ENCODE data around the gene PLK3.
"Not testable (repeated sequence)": the region's sequence is repeated elsewhere in the genome, so short reads cannot be mapped to it uniquely, and the experiment has no call there.

The PLK3 gene

DNA sequence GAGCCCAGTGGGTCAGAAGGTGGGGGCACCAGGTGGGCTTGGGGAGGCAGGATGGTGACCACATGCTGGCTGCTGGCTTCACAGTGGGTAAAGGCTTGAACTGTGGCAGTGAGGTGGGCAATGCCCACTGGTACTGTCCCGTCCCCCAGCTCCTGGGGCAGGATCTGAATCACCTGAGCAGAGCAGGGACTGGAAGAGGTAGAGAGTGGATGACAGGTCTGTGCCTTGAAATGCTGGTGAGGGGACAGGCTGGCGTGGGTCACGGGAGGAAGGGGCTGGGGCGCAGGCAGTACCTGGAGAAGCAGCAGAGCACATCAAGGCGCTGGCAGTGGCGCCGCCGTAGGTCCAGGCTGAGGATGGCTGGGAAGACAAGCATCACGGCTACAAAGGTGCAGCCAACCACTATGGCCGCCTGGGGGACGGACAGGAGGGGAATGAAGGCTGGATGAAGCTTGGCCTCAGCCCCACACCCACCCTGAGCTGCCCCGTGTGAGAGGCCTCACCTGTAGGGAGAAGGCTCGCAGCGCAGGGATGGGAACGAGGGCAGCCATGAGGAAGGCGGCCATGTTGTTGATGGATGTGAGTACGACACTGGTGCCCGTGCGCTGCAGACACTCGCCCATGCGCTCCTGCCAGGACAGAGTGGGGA is 27.9 kb downstream of the PLK3 start:
- DNase-seq (ENCODE audit: low read depth, low spot score) = no peak

GRCh38 chr1:44828841-44829440 is 28.8 kb downstream of the PLK3 start:
- no peak for DNase-seq (ENCODE audit: low read depth, low spot score)

- no peak for DNase-seq (ENCODE audit: low read depth, low spot score)
Measured at GRCh38 chr1:44829506-44830384, 29.6 kb downstream of the PLK3 start.

DNA sequence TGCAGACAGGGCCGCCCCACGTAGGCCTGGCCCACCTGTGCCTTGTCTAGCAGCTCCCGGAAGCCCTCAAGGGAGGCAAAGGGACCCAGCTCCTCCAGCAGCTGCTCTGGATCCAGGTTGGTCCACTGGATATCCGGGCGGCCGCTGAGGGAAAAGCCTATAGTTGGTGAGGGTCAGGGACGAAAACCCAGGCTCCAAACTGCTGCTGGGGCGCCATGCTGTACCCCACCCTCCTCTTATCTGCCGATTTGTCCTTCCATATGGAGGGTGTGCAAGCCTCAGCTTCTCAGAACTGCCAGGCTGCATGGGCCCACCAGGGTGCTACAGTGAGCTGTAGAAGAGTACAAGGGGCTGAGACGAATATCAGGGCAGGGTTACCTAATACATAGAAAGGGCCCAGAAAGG is 30.7 kb downstream of the PLK3 start:
- no peak for DNase-seq (ENCODE audit: low read depth, low spot score)

DNA sequence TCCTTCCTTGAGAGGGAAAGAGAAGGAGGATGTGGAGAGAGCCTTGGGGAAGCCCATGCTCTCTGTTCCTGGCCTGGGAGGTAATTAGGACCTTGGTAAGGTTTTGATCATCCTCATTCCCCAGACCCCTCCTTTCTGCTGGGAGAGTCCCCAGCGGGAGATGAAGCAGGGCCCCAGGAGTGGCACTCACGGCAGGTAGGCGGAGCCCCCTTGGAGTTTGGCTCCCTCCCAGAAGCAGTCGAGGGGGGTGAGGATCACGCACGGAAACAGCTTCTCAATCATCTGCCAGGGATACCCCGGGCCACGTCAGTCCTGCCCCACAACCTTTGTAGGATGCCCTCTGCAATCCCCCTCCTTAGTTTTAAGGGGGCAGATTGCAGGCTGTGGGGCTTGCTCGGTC is 31.3 kb downstream of the PLK3 start:
- DNase-seq (ENCODE audit: low read depth, low spot score) = no peak

GRCh38 chr1:44832056-44832705 is 32.0 kb downstream of the PLK3 start:
- no peak for DNase-seq (ENCODE audit: low read depth, low spot score)

- DNase-seq (ENCODE audit: low read depth, low spot score) = no peak
Measured at GRCh38 chr1:44834328-44834727, 34.2 kb downstream of the PLK3 start.

GRCh38 chr1:44835738-44836675 is 35.8 kb downstream of the PLK3 start:
- peak; percentile 66 for DNase-seq (ENCODE audit: low read depth, low spot score)

DNA sequence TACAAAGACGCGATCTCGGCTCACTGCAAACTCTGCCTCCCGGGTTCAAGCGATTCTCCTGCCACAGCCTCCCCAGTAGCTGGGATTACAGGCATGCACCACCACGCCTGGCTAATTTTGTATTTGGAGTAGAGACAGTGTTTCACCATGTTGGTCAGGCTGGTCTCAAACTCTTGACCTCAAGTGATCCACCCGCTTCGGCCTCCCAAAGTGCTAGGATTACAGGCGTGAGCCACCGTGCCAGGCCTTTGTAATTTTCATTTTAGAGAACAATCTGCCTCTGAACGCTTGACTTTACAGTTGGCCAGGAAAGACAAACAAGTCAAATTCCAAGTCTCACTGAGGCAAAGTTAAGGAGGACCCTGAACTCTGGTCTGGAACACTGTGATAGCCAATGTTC is 38.1 kb downstream of the PLK3 start:
- DNase-seq (ENCODE audit: low read depth, low spot score) = not testable (repeated sequence)

DNA sequence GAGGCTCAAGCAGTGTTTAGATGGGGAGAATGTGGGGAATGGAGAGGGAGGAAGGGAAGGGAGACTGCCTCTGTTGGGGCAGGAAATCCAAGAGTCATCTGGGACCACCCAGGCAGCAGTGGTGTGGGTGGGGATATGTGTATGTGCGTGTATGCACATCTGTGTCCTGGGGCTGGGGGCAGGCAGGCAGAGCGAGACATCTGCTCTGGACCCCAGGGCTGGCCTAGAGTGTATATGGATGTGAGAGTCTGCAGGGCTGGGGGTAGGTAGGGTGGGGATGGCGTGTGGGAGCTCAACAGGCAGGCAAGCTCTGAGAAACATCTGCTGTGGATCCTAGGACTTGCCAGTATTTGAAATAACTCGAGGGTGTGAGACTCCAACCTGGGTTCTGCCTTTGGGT is 39.4 kb downstream of the PLK3 start:
- DNase-seq (ENCODE audit: low read depth, low spot score) = no peak

GRCh38 chr1:44842486-44842861 is 42.3 kb downstream of the PLK3 start:
- no peak for DNase-seq (ENCODE audit: low read depth, low spot score)

- DNase-seq (ENCODE audit: low read depth, low spot score) = no peak
Measured at GRCh38 chr1:44842862-44843655, 42.9 kb downstream of the PLK3 start, which contains the start of gene PTCH2. Gene PTCH2 (minus strand): TSS chr1:44843253. CDS start chr1:44842932, 321 bp downstream.

- no peak for DNase-seq (ENCODE audit: low read depth, low spot score)
Measured at GRCh38 chr1:44846985-44847384, 46.8 kb downstream of the PLK3 start.

DNA sequence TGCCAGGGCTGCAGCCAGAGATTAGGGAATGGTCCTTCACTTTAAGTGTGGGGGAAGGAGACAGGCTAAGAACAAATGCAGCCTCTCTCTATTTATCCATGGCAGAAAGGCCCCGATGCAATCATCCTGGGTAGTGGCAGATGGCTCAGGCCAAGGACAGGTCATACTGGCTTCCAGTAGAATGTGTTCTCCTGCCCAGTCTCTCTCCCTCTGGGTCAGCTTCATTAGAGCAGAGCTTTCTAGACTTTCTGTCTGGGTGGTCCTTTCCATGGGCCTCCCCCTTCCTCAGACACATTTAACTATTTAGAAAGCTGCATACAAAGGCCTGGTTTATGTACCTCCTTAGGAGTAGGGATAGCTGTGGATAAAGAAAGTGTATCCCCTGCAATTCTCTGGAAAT is 47.7 kb downstream of the PLK3 start:
- DNase-seq (ENCODE audit: low read depth, low spot score) = no peak

GRCh38 chr1:44848456-44849181 is 48.4 kb downstream of the PLK3 start:
- DNase-seq (ENCODE audit: low read depth, low spot score) = no peak

GRCh38 chr1:44849575-44850132 is 49.5 kb downstream of the PLK3 start:
- no peak for DNase-seq (ENCODE audit: low read depth, low spot score)

- no peak for DNase-seq (ENCODE audit: low read depth, low spot score)
Measured at GRCh38 chr1:44851308-44851707, 51.1 kb downstream of the PLK3 start.

DNA sequence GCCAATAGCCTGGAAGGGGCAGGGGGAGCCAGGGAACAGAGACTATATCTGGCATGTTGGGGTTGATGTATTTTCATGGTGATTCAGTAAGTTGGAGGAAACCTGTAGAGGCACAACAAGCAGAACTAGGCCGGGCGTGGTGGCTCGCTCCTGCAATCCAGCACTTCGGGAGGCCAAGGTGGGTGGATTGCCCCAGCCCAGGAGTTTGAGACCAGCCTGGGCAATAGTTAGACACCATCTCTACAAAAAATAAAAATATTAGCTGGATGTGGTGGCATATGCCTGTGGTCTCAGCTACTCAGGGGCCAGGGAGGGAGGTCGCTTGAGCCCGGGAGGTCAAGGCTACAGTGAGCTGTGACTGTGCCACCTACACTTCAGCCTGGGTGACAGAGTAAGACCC is 53.0 kb downstream of the PLK3 start:
- no peak for DNase-seq (ENCODE audit: low read depth, low spot score)

DNA sequence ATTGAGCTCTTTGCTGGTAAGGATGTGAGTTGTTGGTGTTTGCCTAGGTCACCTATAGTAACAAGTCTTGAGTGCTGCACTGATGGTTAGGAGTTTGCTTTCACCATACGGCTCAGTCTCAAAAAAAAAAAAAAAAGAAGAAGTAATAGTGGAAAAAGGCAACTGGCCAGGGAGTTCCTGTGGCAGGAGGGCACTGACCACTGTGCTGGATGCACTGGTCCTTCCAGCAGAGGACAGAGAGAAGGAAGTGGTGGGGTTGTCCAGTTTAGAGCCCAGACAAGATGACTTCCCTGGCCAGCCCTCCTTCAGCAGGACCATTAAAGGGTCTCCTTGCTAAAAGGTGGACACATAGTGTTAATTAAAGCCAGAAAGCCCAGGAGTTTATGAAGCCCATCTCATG is 54.8 kb downstream of the PLK3 start:
- DNase-seq (ENCODE audit: low read depth, low spot score) = no peak

Data from activated CD4-positive, CD25-positive, alpha-beta regulatory T cell treated with anti-CD3 and anti-CD28 coated beads, Interleukin-2, amount 50 U/mL, for 16 hours (primary cell).